Mesothelial cell of epicardium (in vitro differentiated cells): Measurements from ENCODE around the gene AJAP1. TPM values are rescaled to one million over a fixed set of nuclear protein-coding genes. Genes with fewer than 3 reads are reported as not detected.

ENCODE experiments used
- DNase-seq, 2 experiments: peaks; one replicate each; pipeline ENCODE4 v3.0.0; 2021; ENCODE audit warnings: low spot score in 2 of 2; ENCODE audit not compliant: unreplicated experiment in 2 of 2
- H3K27ac Mint-ChIP-seq: 2 replicates; pipeline ENCODE4 v1.8.0; 2021; ENCODE audit warnings: mixed read lengths
- H3K27me3 Mint-ChIP-seq: 2 replicates; pipeline ENCODE4 v1.8.0; 2021; ENCODE audit warnings: low read depth, mixed read lengths
- H3K36me3 Mint-ChIP-seq: 2 replicates; pipeline ENCODE4 v1.8.0; 2021; ENCODE audit warnings: mixed read lengths
- H3K4me1 Mint-ChIP-seq: 2 replicates; pipeline ENCODE4 v1.8.0; 2021; ENCODE audit warnings: mixed read lengths
- H3K4me3 Mint-ChIP-seq: 2 replicates; pipeline ENCODE4 v1.8.0; 2021; ENCODE audit warnings: mild to moderate bottlenecking, moderate library complexity, mixed read lengths
- H3K9me3 Mint-ChIP-seq: 2 replicates; pipeline ENCODE4 v1.8.0; 2021; ENCODE audit warnings: mixed read lengths
- CTCF ChIP-seq: fragments of 200-600 bp; sonication (generic); IDR thresholded peaks from one replicate; pipeline ENCODE4 v1.5.0; 2021; ENCODE audit warnings: antibody characterized with exemption; ENCODE audit not compliant: unreplicated experiment
- total RNA-seq: library from RNA; stranded (reverse); gene quantifications from 3 replicates; pipeline ENCODE4 v1.2.1, GENCODE V29; 2021

AJAP1 gene
- total RNA-seq, 1 donor from 2014 or later = 2.4 TPM

- Mint-ChIP-seq H3K9me3 (no peaks in the 10 kb centered on the region), H3K27me3 (peaks cover 6% of the 10 kb centered on the region), H3K36me3 (no peaks in the 10 kb centered on the region), H3K27ac (no peak overlapping the region), H3K4me3 (no peak overlapping the region), H3K4me1 (no peaks in the 10 kb centered on the region)
- TF ChIP-seq CTCF = no peak
- no peak for DNase-seq
Measured at GRCh38 chr1:4700801-4701200, 46.4 kb downstream of the AJAP1 start.

GRCh38 chr1:4701276-4701675 is 46.9 kb downstream of the AJAP1 start:
- H3K4me3 Mint-ChIP-seq = no peak overlapping the region
- no peaks in the 10 kb centered on the region for H3K36me3 Mint-ChIP-seq
- DNase-seq = no peak
- H3K9me3 Mint-ChIP-seq = no peaks in the 10 kb centered on the region
- H3K27me3 Mint-ChIP-seq = peaks cover 6% of the 10 kb centered on the region
- TF ChIP-seq CTCF = no peak
- H3K4me1 Mint-ChIP-seq = no peaks in the 10 kb centered on the region
- H3K27ac Mint-ChIP-seq = no peak overlapping the region

- no peaks in the 10 kb centered on the region for H3K36me3 Mint-ChIP-seq
- no peak overlapping the region for H3K27ac Mint-ChIP-seq
- no peak for DNase-seq
- H3K9me3 Mint-ChIP-seq = no peaks in the 10 kb centered on the region
- no peaks in the 10 kb centered on the region for H3K4me1 Mint-ChIP-seq
- no peak overlapping the region for H3K4me3 Mint-ChIP-seq
- no peak for TF ChIP-seq CTCF
- H3K27me3 Mint-ChIP-seq = peaks cover 8% of the 10 kb centered on the region
Measured at GRCh38 chr1:4702464-4702863, 48.1 kb downstream of the AJAP1 start.

GRCh38 chr1:4702932-4703331 is 48.5 kb downstream of the AJAP1 start:
- Mint-ChIP-seq H3K4me3 (no peak overlapping the region), H3K9me3 (no peaks in the 10 kb centered on the region), H3K36me3 (no peaks in the 10 kb centered on the region), H3K4me1 (no peaks in the 10 kb centered on the region), H3K27ac (no peak overlapping the region), H3K27me3 (peaks cover 8% of the 10 kb centered on the region)
- no peak for DNase-seq
- no peak for TF ChIP-seq CTCF

- peaks cover 5% of the 10 kb centered on the region for H3K27me3 Mint-ChIP-seq
- TF ChIP-seq CTCF = no peak
- no peak overlapping the region for H3K4me3 Mint-ChIP-seq
- H3K36me3 Mint-ChIP-seq = no peaks in the 10 kb centered on the region
- H3K9me3 Mint-ChIP-seq = no peaks in the 10 kb centered on the region
- H3K4me1 Mint-ChIP-seq = no peaks in the 10 kb centered on the region
- no peak overlapping the region for H3K27ac Mint-ChIP-seq
- no peak for DNase-seq
Measured at GRCh38 chr1:4703646-4704045, 49.2 kb downstream of the AJAP1 start.

- H3K9me3 Mint-ChIP-seq = no peaks in the 10 kb centered on the region
- H3K27me3 Mint-ChIP-seq = peaks cover 35% of the 10 kb centered on the region
- no peak for DNase-seq
- TF ChIP-seq CTCF = no peak
- no peak overlapping the region for H3K27ac Mint-ChIP-seq
- no peaks in the 10 kb centered on the region for H3K36me3 Mint-ChIP-seq
- H3K4me1 Mint-ChIP-seq = peaks cover 8% of the 10 kb centered on the region
- H3K4me3 Mint-ChIP-seq = no peak overlapping the region
Measured at GRCh38 chr1:4708840-4709507, 54.6 kb downstream of the AJAP1 start.
